ENCODE data around the gene MYO1B.

Gene MYO1B

DNA sequence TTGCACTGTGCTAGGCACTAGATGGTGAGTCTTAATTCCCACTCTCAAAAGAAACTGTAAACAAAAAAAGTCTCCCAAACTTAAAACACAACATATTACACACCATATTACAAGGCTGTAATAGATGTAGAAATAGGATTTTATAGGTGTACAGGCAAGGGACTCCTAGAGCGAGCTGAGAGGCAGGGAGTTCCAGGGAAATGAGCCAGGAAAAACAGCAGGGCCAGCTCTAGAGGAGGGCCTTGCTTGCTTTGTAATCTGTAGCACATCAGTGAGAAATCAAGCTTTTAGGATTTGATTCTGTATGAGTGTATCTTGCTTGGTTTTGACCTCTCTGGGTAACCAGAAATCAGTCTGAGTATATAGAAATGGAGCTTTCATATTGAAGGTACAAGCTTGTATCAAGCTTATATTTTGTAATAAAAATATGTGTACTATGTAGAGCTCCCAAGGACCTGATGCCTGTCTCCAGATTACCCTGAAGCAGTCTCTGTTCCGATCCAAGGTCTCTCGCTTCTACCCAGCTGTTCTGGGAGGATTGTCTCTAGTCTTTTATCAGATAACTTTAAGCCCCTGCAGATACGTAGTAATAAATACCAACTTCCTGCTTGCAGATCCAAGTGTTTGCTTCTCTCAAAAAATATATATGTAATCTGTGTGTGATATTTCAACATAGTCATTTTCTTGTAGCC, 73.0 kb downstream of the MYO1B start:
- in situ Hi-C loops (cut with HindIII; ENCODE audit: low sequenced_read_pairs) = no loop called here

DNA sequence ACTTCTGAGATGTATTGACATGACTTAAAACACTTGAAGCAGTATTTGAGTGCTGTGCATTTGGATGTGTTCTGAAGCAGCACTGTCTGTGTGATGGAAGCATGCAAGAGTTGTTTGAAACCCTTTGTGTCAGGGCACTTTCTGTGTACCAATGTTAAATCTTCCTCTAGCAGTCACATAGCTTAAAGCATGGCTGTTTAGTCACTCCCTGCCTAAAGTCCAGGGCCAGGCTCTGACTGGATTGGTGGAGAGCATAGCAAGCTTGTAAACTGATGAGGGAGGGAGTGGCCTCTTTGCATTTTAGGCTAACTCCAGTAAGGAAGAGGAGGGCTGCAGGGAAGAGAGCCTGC, 73.5 kb downstream of the MYO1B start:
- in situ Hi-C loops (cut with HindIII; ENCODE audit: low sequenced_read_pairs) = no loop called here

DNA sequence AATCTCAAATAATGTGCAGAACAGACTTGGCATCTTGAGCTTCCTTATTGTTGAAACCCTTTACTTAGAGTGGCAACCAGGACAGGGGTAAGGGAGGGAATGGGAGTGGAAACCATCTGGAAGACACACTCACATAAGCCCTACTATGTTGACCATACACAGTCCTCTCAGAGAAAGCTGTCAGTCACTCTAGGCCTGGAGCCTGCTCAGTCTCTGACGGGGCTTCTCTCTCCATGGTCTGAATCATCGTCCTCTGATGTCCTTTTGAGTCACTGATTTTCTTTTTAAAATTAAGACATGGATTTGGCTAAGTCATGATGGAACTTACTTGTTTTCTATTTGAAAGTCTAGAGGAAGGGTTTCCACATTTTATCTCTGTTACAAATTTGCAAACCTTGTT, 74.0 kb downstream of the MYO1B start:
- in situ Hi-C loops (cut with HindIII; ENCODE audit: low sequenced_read_pairs) = no loop called here

DNA sequence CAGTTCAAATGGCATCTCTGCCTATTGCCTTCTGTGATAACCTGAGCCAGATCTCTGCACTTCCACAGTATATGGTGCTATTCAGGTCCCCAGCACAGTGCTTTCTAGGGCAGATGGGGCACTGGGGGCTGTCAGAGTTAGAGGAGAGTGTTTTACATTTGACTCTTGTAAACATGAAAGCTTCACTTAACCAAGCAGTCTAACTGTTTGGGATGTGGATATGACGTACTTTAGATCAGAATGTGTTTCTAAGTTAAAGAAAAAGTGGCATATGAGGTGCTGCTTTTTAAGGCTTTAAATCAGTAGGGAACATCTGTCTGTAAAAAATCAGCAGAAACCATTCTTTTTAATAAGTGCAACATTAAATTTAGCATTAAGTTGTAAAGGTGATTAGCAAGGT, 75.7 kb downstream of the MYO1B start:
- in situ Hi-C loops (cut with HindIII; ENCODE audit: low sequenced_read_pairs) = loop anchor here (5.0 kb wide), 1 partner anchor 69 kb away; no protein-coding TSS in a partner anchor

DNA sequence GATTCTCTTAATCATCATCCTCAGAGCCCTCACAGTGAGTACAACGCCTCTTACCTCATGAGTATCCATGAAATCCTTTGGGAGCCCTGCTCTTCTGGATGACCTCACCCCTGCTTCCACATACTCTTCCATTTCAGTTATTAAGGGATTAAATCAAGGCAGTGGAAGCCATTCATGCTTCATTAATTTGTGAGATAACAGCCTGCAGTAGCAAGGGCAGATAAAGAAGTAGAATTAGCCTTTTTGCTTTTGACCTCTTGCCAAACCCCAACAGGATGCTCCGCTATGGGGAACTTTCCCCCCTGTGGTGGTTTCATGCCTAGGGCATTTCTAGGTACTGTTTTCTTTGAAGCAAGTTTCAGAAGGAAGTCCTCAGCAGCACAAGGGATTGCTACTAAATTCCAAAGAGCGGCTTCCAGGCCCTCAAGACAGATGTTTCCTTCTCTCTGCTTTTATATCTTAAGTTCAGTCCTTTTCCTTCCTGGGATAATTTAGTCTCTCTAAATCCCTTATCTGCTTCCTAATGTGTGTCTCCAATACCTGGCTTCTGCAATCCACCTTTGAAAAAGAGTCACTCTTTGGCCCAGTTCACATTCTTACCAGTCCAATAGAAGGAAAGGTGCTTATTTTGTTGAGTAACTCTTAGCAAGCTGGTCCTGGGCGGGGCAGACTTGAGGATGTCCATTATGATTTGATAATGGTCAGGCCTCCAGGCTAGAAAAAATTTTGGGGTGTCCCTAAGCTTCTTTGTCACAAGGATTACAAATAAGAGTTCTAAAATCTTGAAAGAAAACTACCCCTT, 76.9 kb downstream of the MYO1B start:
- in situ Hi-C loops (cut with HindIII; ENCODE audit: low sequenced_read_pairs) = loop anchor here (5.0 kb wide), 1 partner anchor 70 kb away; no protein-coding TSS in a partner anchor

DNA sequence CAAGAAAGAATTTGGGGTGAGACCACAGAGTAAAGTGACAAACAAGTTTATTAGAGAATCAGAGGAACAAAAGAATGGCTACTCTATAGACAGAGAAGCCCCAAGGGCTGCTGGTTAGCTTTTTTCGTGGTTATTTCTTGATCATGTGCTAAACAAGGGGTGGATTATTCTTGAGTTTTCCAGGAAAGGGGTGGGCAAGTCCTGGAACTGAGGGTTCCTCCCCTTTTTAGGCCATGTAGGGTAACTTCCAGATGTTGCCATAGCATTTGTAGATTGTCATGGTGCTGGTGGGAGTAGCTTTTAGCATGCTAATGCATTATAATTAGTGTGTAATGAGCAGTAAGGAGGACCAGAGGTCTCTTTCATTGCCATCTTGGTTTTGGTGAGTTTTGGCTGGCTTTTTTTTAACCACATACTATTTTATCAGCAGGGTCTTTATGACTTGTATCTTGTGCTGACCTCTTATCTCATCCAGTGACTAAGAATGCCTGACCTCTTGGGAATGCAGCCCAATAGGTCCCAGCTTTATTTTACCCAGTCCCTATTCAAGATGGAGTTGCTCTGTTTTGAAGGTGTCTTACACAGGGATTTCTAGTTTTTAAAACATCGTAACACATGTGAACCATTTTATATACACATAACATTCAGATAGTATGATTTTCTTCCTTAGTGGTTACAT, 77.8 kb downstream of the MYO1B start:
- in situ Hi-C loops (cut with HindIII; ENCODE audit: low sequenced_read_pairs) = loop anchor here (5.0 kb wide), 1 partner anchor 71 kb away; no protein-coding TSS in a partner anchor

DNA sequence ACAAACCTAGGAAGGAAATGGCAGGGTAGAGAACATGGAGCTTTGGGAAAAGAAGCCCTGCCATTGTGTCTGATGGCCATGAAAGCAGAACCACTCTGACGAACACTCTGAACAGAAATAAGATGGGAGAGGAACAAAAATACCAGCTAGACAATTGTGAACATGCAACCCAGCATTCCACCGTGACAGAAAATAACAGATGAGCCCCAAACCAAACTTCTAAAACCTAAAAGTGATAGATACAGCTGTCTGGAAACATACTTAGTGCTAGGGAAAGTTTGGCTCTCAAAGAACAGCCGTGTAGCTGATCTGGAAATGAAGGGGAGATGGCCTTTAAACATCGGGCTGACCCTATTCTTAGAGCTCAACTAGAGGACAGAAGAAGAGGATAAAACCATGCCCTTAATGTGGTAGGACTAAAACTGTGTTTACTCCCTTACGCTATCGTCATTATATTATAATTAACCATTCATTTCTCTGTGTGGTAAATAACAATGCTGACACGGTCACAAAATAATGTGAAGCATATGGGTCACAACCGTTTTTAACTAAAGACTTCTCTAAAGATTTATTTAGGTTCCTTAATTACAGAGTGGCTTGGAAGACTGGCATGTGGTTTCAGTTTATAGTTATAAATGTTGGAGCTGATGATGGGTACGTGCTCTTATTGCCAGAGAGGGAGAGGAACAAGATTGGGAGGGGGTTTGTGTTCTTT, 80.6 kb downstream of the MYO1B start:
- in situ Hi-C loops (cut with HindIII; ENCODE audit: low sequenced_read_pairs) = no loop called here

DNA sequence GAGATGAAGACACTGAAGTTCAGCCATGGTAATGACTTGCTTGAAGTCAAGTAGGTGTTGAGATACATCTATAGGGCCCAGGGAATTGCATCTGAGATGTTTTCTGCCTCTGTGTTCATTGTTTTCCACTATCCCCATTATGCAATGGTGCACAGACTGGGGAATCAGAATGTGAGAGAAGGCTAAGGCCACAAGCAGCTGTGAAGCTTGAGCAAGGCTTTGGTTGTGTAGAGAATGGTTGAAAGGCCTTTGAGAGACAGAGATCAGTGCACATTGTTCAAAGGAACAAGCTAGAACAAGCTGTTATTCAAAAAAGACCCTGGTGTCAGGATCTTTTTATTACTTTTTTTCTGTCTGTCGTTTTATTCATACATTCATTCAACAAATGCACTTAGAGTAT, 82.3 kb downstream of the MYO1B start:
- in situ Hi-C loops (cut with HindIII; ENCODE audit: low sequenced_read_pairs) = no loop called here

DNA sequence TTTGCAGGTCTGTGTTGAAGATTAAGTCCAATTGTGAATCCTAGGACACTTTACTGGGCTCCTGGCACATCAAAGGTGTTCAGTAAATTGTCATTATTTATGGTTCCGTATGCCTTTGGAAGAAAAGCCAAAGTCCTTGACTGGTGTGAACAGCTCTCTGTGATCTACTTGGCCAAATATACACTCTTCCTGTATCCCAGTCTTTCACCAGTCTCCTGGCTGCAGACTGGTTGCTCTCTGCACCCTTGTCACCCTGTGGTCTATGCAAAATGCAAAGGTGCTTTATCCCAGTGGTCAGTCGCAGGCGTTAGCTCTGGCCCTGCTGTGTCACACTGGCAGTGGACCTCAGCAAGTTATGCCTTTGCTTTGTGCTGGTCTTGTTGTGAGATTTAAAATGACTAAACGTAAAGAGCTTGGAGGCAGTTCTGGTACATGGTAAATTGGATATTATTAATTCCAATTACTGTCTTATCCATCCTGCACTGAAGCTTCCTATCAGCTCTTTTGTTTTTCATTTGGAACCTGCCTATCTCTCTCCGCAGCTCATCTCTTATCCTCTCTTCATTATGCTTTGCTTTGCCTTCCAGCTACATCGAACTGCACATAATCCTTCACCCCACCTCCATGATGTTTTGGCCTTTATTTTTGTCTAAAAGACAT, 83.1 kb downstream of the MYO1B start:
- in situ Hi-C loops (cut with HindIII; ENCODE audit: low sequenced_read_pairs) = no loop called here

DNA sequence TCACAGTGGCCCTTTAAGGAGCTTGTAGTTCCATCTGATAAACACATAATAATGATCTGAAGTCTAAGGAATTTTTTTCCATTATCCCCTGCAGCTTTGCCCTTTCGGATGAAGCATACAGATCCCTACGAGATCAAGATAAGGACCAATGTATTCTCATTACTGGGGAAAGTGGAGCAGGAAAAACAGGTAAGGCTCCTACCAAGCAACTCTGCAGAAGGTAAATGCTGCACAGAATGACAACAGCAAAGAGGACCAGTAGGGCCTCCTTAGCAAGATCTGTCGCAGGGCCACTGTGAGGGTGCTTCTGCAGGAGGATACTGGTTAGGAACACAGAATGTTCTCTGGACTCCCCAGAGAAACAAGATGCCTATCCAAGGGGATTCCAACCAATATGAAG, 84.6 kb downstream of the MYO1B start:
- in situ Hi-C loops (cut with HindIII; ENCODE audit: low sequenced_read_pairs) = no loop called here

DNA sequence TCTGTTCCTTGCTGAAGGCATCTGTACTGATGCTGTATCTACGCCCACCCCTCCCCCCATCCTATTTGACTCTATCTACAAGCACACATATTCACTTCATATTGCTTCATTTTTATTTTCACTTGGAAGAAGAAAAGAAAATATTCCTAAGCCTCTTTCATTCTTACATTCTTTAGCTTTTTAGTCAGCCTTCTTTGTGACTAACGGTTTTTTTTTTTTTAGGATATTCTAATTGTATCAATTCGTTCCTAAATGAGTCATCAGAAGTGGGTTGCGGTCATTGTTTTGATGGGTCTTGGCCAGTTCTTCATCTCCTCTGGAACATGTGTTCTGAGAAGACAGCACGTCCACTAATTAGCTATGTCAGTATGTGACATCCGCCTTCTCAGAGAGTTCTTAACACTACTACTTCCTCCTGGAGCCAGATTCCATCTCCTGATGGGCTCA, 88.7 kb downstream of the MYO1B start:
- in situ Hi-C loops (cut with HindIII; ENCODE audit: low sequenced_read_pairs) = no loop called here

DNA sequence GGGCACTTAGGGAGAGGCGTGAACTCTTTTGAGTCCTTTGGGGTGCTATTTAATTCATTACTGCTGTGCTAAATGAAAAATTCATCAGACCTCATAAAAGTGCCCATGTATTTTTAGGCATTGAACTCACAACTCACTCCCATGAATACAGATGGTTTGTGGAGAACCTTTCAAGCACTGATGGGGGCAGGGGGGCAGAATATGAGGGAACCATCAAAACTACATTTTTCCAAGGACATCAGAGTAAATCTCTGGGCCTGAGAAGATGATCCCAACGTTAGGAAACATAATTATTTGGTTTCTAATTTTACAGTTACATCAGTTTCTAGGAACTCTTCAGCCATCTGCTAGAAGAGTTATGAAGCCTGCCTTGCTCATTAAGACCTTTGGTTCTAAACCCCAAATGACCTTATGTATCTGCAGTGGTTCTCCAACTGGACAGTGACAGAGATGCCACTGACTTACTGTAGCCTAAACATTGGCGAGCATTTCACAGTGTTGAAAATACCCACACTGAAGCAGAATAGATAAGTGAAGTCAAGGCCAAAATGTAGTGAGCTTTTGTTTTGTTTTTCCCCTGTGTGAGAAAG, 90.8 kb downstream of the MYO1B start:
- in situ Hi-C loops (cut with HindIII; ENCODE audit: low sequenced_read_pairs) = no loop called here

DNA sequence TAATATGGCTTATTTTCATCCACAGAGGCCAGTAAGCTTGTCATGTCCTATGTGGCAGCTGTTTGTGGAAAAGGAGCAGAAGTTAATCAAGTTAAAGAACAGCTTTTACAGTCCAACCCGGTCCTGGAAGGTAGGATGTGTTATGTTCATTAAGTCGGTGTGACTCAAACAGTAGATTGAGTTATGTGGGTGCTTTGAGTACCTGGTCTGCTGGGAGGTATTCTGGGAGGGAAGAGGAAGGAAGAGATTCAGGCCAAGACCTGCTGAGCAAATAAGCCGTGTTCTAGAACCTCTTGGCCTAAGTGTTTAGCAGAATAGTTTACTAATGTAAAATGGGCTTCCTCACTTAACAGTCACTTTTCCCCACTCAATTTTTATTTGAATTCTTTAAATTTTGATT, 96.2 kb downstream of the MYO1B start:
- in situ Hi-C loops (cut with HindIII; ENCODE audit: low sequenced_read_pairs) = no loop called here

DNA sequence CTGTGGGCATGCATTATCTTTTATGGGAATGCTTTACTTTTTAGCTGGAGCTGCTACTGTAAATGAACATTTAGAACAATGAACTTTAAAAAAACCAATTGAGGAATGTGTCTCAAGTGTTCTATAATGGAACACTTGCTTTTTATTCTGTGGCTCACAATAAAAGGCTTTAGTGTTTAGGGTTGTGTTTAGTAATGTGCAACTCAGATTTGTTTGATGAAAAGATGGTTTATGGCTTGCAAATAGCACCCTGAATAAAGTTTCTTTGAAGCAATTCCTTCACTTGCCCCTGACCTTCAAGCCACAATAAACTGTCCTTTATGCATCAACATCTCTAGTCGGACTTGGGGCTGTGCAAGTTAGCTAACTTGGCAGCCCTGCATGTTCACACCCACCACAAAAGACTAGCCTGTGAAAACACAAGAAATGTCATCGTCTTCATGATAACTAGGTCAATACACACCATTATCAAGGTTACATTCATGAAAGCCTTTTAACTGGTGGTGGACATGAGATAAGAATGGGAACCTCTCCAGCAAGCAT, 98.7 kb downstream of the MYO1B start:
- in situ Hi-C loops (cut with HindIII; ENCODE audit: low sequenced_read_pairs) = no loop called here

DNA sequence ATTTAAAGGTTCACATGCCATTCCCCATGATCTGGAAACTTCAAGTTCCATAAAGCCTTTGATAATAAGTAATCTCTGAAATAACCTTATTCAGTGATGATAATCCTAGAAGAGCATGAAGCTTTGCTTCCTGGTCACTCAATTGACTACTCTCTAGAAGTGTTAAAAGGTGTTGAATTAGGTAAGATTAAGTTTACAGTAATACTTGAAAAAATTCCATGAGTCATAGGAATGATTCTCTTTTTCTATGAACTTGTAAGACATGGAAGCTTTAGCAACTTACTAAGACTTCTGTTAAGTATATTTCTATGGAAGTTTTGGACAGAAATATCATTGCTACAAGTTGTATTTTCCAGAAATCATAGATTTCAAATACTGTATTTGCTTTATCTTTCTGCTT, 100.6 kb downstream of the MYO1B start:
- in situ Hi-C loops (cut with HindIII; ENCODE audit: low sequenced_read_pairs) = no loop called here

DNA sequence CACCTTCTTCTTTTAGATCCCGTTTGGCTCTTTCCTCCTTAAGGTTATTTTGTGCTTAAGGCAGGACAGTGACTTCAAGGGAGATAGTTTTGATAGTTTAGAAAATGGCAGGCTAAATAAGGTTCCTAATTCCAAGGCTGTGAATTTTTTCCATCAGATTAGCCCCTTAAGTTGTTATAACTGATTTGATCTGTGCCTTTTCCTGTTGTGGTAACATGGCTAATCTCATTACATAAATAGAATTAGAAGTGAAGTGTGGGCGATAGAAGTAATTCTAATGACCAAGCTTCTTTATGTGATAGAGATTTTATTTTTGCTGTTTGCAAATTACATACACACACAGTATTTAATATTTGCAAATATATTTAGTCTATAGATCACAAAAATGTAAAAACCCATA, 102.0 kb downstream of the MYO1B start:
- in situ Hi-C loops (cut with HindIII; ENCODE audit: low sequenced_read_pairs) = no loop called here

DNA sequence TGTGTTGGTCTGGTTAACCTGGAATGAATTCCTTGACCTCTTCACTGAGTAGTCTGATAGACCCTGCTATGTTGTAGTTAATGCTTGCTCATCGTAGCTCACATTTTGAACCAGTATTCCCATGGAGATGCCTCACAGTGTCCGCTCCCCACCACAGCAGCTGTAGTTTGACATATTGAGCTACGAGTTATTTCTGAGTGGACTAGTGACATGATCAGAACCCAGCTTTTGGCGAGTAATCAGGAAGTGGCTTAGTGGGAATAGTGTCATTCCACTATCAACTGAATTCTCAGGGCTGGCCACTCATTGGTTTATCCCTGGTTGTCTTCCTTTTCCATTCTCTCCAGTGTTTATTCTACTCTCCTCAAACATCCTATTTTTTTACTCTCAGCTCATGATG, 102.7 kb downstream of the MYO1B start:
- in situ Hi-C loops (cut with HindIII; ENCODE audit: low sequenced_read_pairs) = no loop called here

DNA sequence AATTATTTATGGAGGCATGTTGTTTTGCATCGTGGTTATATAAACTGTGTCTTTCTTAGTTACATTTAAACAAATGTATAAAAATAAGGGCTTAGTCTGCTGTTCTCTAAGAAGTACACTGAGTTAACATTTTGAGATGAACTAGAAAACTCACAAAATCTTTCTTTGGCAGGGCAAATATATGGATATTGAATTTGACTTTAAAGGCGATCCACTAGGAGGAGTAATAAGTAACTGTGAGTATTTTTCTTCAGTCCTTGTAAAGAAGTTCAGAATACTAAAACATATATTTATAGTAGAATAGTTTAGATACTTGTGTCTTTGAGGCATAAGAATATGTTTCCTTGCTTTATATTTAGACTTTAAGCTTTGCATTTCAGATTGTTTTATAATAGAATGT, 104.8 kb downstream of the MYO1B start:
- in situ Hi-C loops (cut with HindIII; ENCODE audit: low sequenced_read_pairs) = no loop called here

DNA sequence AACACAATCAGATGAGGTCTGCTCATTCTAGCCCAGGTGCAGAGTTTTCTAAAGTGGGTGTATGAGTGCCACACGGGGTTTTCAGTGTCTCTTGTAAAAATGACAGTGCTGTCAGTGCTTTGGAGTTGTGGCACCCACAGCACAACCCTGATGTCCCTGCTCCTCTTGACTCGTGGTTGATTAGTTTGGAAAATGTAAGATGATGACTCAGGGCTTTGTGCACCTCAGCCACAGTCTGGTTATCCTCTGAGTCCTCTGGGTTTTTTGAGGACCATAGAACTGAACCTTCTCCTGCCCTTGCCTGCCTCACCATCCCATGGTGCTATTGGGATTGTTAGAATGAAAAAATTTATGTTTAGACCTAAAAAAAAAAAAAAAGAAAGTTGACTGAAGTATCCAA, 105.6 kb downstream of the MYO1B start:
- in situ Hi-C loops (cut with HindIII; ENCODE audit: low sequenced_read_pairs) = no loop called here

DNA sequence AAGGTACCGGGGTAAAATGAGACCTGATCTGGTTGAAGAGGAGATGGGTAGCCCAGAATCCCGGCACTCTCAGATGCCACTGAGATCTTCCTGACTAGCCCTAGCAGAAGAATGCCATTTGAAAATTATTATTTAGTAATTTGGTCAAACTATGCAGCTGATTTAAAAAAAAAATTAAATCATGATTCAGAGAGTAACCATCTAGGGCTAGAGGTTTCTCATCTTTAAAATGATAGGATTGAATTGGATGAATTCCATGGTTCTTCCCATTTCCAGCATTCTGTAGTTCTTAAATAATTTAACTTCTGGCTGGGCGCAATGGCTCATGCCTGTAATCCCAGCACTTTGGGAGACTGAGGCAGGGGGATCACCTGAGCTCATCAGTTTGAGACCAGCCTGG, 106.1 kb downstream of the MYO1B start:
- in situ Hi-C loops (cut with HindIII; ENCODE audit: low sequenced_read_pairs) = no loop called here

Data from DLD1 (cell line).